ENCODE data around the gene LGALS8.

The LGALS8 gene

DNA sequence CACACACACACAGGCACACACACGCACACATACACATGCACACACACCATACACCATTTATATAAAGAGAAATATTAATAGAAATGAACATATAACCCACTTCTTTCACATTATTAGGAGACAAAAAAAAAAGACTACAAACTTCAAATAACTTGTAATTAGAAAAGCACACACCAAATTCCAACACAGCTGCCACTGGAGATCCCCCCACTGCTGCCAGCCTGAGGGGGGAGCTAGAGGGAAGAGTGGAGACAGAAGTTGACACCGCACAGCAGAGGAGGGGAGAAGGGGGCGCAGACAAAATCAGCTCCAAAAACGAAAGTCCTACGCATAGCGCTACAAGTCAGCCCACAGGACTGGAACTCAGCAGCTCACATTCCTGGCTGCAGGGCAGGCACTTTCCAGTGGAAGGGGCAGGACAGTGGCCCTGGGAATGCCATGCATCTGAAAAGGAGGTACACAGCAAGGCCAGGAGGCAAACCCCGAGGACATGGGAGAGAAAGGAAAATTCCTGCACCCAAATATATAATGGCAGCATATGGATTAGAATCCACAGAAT, 36.5 kb downstream of the LGALS8 start:
- TF ChIP-seq, protein P1, sequence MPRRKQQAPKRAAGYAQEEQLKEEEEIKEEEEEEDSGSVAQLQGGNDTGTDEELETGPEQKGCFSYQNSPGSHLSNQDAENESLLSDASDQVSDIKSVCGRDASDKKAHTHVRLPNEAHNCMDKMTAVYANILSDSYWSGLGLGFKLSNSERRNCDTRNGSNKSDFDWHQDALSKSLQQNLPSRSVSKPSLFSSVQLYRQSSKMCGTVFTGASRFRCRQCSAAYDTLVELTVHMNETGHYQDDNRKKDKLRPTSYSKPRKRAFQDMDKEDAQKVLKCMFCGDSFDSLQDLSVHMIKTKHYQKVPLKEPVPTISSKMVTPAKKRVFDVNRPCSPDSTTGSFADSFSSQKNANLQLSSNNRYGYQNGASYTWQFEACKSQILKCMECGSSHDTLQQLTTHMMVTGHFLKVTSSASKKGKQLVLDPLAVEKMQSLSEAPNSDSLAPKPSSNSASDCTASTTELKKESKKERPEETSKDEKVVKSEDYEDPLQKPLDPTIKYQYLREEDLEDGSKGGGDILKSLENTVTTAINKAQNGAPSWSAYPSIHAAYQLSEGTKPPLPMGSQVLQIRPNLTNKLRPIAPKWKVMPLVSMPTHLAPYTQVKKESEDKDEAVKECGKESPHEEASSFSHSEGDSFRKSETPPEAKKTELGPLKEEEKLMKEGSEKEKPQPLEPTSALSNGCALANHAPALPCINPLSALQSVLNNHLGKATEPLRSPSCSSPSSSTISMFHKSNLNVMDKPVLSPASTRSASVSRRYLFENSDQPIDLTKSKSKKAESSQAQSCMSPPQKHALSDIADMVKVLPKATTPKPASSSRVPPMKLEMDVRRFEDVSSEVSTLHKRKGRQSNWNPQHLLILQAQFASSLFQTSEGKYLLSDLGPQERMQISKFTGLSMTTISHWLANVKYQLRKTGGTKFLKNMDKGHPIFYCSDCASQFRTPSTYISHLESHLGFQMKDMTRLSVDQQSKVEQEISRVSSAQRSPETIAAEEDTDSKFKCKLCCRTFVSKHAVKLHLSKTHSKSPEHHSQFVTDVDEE (CRISPR knock-in tag; IDR thresholded peaks at IDR 0.05) = no peak
- TF ChIP-seq TOX (CRISPR knock-in tag; IDR thresholded peaks at IDR 0.05; ENCODE audit: borderline replicate concordance) (no peak), ZFP30 (CRISPR knock-in tag; IDR thresholded peaks at IDR 0.05) (no peak), GLIS3 (CRISPR knock-in tag; IDR thresholded peaks at IDR 0.05) (no peak), SNAI2 (CRISPR knock-in tag; IDR thresholded peaks at IDR 0.05) (no peak), ZC3H10 (CRISPR knock-in tag; IDR thresholded peaks at IDR 0.05) (no peak), ZNF70 (CRISPR knock-in tag; IDR thresholded peaks at IDR 0.05) (no peak), BACH2 (CRISPR knock-in tag; IDR thresholded peaks at IDR 0.05; ENCODE audit: borderline replicate concordance) (no peak), PPARA (CRISPR knock-in tag; IDR thresholded peaks at IDR 0.05; ENCODE audit: borderline replicate concordance) (no peak), CSDC2 (CRISPR knock-in tag; IDR thresholded peaks at IDR 0.05) (no peak), RARB (CRISPR knock-in tag; IDR thresholded peaks at IDR 0.05) (no peak), ZNF565 (CRISPR knock-in tag; conservative IDR thresholded peaks at IDR 0.05; ENCODE audit: low read depth) (no peak), ZNF8 (CRISPR knock-in tag; IDR thresholded peaks at IDR 0.05) (no peak), ZFP3 (CRISPR knock-in tag; IDR thresholded peaks at IDR 0.05) (no peak), ARNTL (CRISPR knock-in tag; IDR thresholded peaks at IDR 0.05; ENCODE audit: borderline replicate concordance, low read depth) (no peak), ISL1 (CRISPR knock-in tag; IDR thresholded peaks at IDR 0.05) (no peak), ESRRG (CRISPR knock-in tag; IDR thresholded peaks at IDR 0.05) (no peak)
- TF ChIP-seq, protein P2, sequence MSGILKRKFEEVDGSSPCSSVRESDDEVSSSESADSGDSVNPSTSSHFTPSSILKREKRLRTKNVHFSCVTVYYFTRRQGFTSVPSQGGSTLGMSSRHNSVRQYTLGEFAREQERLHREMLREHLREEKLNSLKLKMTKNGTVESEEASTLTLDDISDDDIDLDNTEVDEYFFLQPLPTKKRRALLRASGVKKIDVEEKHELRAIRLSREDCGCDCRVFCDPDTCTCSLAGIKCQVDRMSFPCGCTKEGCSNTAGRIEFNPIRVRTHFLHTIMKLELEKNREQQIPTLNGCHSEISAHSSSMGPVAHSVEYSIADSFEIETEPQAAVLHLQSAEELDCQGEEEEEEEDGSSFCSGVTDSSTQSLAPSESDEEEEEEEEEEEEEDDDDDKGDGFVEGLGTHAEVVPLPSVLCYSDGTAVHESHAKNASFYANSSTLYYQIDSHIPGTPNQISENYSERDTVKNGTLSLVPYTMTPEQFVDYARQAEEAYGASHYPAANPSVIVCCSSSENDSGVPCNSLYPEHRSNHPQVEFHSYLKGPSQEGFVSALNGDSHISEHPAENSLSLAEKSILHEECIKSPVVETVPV (CRISPR knock-in tag; IDR thresholded peaks at IDR 0.05) = no peak
- TF ChIP-seq, protein P3, sequence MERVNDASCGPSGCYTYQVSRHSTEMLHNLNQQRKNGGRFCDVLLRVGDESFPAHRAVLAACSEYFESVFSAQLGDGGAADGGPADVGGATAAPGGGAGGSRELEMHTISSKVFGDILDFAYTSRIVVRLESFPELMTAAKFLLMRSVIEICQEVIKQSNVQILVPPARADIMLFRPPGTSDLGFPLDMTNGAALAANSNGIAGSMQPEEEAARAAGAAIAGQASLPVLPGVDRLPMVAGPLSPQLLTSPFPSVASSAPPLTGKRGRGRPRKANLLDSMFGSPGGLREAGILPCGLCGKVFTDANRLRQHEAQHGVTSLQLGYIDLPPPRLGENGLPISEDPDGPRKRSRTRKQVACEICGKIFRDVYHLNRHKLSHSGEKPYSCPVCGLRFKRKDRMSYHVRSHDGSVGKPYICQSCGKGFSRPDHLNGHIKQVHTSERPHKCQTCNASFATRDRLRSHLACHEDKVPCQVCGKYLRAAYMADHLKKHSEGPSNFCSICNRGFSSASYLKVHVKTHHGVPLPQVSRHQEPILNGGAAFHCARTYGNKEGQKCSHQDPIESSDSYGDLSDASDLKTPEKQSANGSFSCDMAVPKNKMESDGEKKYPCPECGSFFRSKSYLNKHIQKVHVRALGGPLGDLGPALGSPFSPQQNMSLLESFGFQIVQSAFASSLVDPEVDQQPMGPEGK (CRISPR knock-in tag; IDR thresholded peaks at IDR 0.05; ENCODE audit: borderline replicate concordance) = no peak
- TF ChIP-seq, protein P4, sequence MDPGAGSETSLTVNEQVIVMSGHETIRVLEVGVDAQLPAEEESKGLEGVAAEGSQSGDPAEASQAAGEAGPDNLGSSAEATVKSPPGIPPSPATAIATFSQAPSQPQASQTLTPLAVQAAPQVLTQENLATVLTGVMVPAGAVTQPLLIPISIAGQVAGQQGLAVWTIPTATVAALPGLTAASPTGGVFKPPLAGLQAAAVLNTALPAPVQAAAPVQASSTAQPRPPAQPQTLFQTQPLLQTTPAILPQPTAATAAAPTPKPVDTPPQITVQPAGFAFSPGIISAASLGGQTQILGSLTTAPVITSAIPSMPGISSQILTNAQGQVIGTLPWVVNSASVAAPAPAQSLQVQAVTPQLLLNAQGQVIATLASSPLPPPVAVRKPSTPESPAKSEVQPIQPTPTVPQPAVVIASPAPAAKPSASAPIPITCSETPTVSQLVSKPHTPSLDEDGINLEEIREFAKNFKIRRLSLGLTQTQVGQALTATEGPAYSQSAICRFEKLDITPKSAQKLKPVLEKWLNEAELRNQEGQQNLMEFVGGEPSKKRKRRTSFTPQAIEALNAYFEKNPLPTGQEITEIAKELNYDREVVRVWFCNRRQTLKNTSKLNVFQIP (CRISPR knock-in tag; IDR thresholded peaks at IDR 0.05; ENCODE audit: borderline replicate concordance, low read depth) = no peak

DNA sequence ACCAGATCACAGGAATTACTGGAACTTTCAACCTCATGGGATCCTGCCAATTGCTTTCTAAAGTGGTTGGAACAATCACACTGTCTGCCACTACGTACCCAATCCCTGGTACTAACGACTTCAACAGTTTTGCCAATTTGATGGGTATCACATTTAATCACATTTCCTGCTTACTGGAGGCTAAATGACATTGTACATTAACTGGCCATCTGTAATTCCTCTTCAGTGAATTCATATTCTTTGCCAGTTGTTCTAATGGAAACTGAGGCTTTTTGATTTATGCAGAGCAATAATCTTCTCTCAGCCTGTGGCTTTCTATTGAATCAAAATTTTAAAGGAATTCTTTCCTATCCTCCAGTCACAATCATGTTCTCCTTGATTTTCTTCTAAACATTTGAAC, 38.2 kb downstream of the LGALS8 start:
- peak; percentile 7; the same call in 2 of the 3 replicates for ATAC-seq
- TF ChIP-seq, protein P5, sequence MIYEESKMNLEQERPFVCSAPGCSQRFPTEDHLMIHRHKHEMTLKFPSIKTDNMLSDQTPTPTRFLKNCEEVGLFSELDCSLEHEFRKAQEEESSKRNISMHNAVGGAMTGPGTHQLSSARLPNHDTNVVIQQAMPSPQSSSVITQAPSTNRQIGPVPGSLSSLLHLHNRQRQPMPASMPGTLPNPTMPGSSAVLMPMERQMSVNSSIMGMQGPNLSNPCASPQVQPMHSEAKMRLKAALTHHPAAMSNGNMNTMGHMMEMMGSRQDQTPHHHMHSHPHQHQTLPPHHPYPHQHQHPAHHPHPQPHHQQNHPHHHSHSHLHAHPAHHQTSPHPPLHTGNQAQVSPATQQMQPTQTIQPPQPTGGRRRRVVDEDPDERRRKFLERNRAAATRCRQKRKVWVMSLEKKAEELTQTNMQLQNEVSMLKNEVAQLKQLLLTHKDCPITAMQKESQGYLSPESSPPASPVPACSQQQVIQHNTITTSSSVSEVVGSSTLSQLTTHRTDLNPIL (CRISPR knock-in tag; IDR thresholded peaks at IDR 0.05; ENCODE audit: low read depth) = peak; percentile 58; the same call in 1 of the 2 replicates
- peak; percentile 92 for TF ChIP-seq TCF4 (CRISPR knock-in tag; IDR thresholded peaks at IDR 0.05; ENCODE audit: borderline replicate concordance)
- no peak for TF ChIP-seq BACH2 (CRISPR knock-in tag; IDR thresholded peaks at IDR 0.05; ENCODE audit: borderline replicate concordance)
- TF ChIP-seq TOX (CRISPR knock-in tag; IDR thresholded peaks at IDR 0.05; ENCODE audit: borderline replicate concordance) = no peak
- TF ChIP-seq, protein P1 (CRISPR knock-in tag; IDR thresholded peaks at IDR 0.05) = peak; percentile 90
- peak; percentile 92 for TF ChIP-seq SNAI2 (CRISPR knock-in tag; IDR thresholded peaks at IDR 0.05)
- TF ChIP-seq OSR1 (CRISPR knock-in tag; IDR thresholded peaks at IDR 0.05) = no peak
- TF ChIP-seq ARNTL (CRISPR knock-in tag; IDR thresholded peaks at IDR 0.05; ENCODE audit: borderline replicate concordance, low read depth) = no peak
- TF ChIP-seq ESRRG (CRISPR knock-in tag; IDR thresholded peaks at IDR 0.05) = 0 out of 2 replicates have a peak, but pooled peaks have one; percentile 62
- no peak for TF ChIP-seq ZNF70 (CRISPR knock-in tag; IDR thresholded peaks at IDR 0.05)
- no peak for TF ChIP-seq ZFP30 (CRISPR knock-in tag; IDR thresholded peaks at IDR 0.05)
- TF ChIP-seq GLIS3 (CRISPR knock-in tag; IDR thresholded peaks at IDR 0.05) = peak; percentile 93; the same call in 1 of the 2 replicates
- peak; percentile 75 for TF ChIP-seq CSDC2 (CRISPR knock-in tag; IDR thresholded peaks at IDR 0.05)
- TF ChIP-seq ZNF8 (CRISPR knock-in tag; IDR thresholded peaks at IDR 0.05) = no peak
- no peak for TF ChIP-seq RARB (CRISPR knock-in tag; IDR thresholded peaks at IDR 0.05)
- TF ChIP-seq ZC3H10 (CRISPR knock-in tag; IDR thresholded peaks at IDR 0.05) = no peak
- TF ChIP-seq, protein P4 (CRISPR knock-in tag; IDR thresholded peaks at IDR 0.05; ENCODE audit: borderline replicate concordance, low read depth) = no peak
- 0 out of 2 replicates have a peak, but pooled peaks have one; percentile 67 for TF ChIP-seq ZFP3 (CRISPR knock-in tag; IDR thresholded peaks at IDR 0.05)

More for the DNA sequence above, 36.5 kb downstream of the LGALS8 start:
- no peak for ATAC-seq
